WI38 (cell line): ENCODE results near the gene CCKAR.

Source experiments
- H3K4me3 ChIP-seq: 2 replicates; pipeline ENCODE4 v1.5.1; 2011; ENCODE audit warnings: low read depth, mild to moderate bottlenecking, control low read depth, low read length
- CTCF ChIP-seq: IDR thresholded peaks from 2 replicates; pipeline ENCODE4 v1.5.1; 2012; ENCODE audit warnings: low read depth, mild to moderate bottlenecking, control low read depth, low read length

Gene CCKAR

GRCh38 chr4:26490111-26490959 is at the start of gene CCKAR:
TSS of gene CCKAR (minus strand) at chr4:26490484. CDS start at chr4:26490267, 217 bp downstream.
- TF ChIP-seq CTCF: no peak
- H3K4me3 ChIP-seq: no peak within 1 kb of the TSS

DNA sequence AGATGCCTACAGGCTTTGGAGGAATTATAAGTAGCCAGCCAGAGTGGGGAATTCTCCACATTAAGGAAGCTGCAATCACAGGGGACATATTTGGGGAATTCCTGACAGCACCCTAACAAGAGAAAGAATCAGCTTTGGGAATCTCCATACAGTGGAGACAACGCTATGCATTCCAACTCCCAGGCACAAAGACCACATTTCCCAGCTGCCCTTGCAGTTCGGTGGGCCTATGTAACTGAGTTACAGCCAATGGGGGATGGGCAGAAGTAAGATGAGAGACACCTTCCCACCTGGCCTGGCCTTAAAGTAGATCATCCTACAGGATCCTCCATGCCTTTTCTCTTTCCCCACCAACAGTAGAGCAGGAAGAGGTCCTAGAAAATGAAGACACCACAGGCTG is 43.4 kb upstream of the CCKAR start:
- TF ChIP-seq CTCF: no peak
- no peak overlapping the region for H3K4me3 ChIP-seq

GRCh38 chr4:26531491-26532116 is 41.3 kb upstream of the CCKAR start:
- H3K4me3 ChIP-seq: no peak overlapping the region
- TF ChIP-seq CTCF: no peak

DNA sequence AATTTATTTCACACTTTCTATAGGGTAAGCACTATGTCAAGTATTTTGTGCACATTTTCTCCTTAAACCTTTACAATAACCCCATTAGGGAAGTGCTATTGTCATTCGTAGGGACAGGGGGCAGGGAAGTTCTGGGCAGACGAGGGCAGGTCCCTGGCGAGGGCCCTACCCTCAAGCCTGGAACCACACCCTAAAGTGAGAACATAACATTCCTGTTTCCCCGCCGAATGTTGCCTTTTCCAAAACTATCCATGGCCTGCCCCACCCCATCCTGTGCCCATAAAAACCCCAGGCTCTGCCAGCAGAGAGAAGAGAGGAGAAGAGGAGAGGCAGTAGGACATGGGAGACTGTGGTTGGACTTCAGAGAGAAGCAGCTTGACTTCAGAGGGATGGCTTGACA is 39.8 kb upstream of the CCKAR start:
- TF ChIP-seq CTCF: no peak
- no peak overlapping the region for H3K4me3 ChIP-seq

- no peak for TF ChIP-seq CTCF
Observed at GRCh38 chr4:26529479-26529878, 39.2 kb upstream of the CCKAR start.

DNA sequence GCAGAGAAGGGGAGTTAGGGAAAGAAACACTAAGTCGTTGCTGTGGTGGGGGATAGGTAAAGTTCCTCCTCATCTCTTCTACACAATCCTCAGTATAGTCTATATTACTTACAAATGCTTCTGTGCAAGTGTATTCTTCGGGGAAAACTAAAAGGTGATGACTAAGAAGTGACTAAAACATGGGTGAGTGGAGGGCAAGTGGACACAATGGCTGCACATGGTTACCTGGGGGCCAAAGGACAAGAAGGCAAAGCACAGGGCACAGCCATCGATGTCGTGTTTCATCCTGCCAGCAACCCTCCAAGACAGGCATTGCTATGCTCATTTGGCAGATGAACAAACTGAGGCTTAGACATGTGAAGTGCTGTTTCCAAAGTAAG is 35.5 kb upstream of the CCKAR start:
- H3K4me3 ChIP-seq: no peak overlapping the region
- TF ChIP-seq CTCF: no peak

More at GRCh38 chr4:26529479-26529878, 39.2 kb upstream of the CCKAR start:
- no peak overlapping the region for H3K4me3 ChIP-seq

- no peak for TF ChIP-seq CTCF
- no peak overlapping the region for H3K4me3 ChIP-seq
Observed at GRCh38 chr4:26525136-26525770, 35.0 kb upstream of the CCKAR start.
